Right hindlimb (tissue), 1 donor: Measurements from ENCODE around the gene THAP7.

ENCODE experiments used
- DNase-seq: peaks from one replicate; pipeline ENCODE4 v3.0.0-alpha.2; 2018

Gene THAP7

DNA sequence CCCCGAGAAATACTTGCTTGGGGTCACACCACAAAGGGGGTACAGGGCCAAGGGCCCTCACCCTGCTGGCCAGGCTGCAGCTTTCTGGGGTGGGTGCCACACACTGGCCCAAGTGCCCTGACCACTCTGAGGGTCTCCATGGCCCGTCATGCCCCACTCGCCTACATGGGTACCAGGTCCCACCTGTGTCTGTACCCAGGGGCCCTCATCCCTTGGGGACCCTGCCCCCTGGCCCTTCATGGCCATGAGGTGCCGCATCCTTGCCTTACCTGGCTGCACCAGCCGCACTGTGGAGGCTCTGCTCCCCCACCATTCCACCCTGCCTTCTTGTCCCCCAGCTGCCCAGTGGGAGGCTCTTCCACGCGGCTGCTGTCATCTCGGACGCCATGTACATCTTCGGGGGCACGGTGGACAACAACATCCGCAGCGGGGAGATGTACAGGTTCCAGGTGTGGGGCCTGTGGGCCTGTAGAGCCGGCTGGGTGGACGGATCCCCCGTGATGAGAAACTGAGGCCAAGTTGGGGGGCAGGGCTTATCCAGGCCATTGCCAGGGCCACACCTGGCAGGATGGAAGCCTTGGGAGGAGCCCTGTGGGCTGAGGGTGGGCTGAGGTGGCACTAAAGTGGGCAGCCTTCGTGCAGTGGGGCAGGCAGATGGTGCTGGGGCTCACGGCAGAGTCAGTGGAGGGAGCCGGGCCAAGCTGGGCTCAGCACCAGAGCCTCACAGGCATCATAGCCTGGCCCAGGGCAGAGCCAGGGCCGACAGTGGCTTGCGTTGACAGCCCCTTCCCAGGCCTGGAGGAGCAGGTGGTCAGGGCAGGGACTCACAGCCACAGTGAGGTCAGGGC, 9.2 kb downstream of the THAP7 start:
- no peak for DNase-seq

DNA sequence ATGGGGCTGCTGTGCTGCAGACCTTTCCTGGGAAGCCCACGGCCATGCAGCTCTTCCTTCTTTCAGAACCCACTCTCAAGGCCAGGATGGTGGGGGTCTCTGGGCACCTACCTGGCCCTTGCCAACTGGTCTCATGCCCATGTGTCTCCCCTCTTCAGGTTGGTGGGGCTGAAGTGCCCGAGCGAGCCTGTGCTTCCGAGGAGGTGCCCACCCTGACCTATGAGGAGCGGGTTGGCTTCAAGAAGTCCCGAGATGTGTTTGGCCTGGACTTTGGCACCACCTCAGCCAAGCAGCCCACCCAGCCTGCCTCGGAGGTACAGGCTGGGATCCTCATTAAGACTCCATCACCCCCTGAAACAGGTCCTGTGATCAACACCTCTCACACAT, 9.9 kb downstream of the THAP7 start:
- no peak for DNase-seq

DNA sequence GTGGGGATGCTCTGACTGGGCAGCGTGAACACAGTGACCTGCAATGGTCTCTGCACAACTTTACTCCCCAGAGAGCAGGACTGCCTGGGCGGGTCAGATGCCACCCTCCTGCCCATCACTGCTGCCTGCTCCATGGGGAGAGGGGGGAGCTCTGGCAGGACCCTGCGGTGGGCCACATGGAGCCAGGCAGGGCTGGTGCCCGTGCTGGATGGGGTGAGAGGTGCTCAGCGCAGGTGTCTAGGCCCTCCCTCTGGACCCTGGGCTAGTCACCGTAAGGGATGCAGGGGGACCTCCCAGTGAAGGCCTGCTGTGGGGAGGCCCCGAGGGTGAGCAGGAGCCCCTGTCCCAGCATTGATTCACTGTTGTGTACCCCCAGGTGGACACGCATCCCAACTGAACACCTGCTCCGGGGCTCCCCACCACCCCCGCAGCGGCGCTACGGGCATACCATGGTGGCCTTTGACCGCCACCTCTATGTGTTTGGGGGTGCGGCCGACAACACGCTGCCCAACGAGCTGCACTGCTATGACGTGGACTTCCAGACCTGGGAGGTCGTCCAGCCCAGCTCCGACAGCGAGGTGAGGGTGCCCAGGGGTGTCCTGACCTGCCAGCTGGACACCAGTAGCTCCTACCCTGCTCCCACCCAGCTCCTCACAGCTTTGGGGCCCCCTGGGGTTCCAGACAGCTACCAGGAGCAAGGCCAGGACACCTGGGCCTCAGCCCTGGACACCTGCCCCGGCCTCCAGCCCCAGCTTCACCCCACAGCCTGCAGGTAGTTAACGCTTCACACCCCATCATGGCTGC, 10.5 kb downstream of the THAP7 start:
- no peak for DNase-seq

DNA sequence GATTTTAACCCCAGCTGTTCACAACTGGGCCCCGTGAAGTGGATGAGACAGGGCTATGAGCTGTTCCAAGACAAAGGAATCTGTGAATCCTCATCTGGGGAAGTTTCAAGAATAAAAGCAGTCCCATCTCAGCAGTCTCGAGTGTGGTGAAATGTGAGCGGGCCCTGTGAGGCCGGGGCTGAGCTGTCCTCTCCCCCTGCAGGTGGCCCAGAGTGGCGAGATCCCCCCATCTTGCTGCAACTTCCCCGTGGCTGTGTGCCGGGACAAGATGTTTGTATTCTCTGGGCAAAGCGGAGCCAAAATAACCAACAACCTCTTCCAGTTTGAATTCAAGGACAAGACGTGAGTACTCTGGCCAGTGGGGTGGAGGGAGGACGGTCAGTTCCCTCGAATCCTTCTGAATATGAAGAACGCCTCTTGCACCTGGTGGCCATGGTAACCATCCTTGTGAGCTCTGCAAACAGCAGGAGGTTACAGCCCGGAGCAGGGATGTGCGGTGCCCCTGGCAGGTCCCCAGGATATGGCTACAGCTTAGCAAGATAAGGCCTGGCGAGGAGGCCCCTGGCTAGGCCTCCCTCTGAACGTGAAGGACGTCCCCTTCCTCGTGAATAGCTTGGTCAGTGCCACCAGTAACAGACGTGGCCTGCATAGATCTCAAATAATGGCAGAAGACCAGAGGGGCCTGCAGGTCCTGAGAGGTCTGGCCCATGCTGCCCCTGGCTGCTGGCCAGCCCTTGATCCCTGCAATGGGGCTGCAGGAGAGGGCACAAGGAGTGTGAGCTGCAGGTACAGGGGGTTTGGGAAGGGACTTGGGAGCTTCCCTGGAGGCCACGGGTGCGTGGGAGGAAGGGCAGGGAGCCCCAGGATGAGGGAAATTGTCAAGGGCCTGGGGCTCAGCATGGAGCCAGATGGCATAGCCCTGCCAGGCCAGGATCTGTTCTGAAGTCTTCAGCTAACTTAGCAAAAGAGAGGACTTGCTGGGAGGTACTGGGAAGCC, 11.4 kb downstream of the THAP7 start:
- no peak for DNase-seq

DNA sequence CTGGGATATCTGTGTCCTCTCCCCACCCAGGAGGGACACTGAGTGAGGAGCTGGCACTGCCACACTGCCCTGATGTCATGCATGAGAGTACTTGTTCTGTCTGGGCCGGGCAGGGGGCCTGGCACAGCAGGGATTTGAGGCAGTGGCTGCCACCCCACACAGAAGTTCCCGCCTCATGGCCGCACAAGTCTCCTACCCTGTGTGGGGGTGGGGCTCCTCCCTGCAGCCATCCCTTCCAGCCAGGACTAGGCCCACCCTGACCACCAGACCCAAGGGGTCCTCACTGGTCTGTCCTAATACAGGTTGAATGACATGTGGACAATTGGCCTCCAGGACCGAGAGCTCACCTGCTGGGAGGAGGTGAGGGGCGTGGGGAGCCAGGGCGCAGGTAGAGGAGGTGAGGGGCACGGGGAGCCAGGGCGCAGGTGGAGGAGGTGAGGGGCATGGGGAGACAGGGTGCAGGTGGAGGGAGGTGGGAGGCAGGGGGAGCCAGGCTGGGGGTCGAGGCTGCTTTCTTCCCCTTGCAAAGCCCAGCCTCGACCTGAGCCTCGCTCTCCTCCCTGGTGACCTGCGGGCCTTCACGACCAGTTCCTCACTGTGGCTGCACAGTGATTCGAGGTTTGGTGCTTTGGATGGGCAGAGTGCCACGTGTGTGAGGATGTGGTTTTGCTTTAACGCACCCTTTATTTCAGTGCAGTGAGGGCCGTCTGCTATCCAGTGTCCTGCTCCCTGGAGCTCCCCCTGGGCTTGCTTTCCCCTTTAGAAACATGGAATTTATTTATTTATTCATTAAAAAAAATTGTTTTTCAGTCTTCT, 12.4 kb downstream of the THAP7 start:
- DNase-seq = no peak

DNA sequence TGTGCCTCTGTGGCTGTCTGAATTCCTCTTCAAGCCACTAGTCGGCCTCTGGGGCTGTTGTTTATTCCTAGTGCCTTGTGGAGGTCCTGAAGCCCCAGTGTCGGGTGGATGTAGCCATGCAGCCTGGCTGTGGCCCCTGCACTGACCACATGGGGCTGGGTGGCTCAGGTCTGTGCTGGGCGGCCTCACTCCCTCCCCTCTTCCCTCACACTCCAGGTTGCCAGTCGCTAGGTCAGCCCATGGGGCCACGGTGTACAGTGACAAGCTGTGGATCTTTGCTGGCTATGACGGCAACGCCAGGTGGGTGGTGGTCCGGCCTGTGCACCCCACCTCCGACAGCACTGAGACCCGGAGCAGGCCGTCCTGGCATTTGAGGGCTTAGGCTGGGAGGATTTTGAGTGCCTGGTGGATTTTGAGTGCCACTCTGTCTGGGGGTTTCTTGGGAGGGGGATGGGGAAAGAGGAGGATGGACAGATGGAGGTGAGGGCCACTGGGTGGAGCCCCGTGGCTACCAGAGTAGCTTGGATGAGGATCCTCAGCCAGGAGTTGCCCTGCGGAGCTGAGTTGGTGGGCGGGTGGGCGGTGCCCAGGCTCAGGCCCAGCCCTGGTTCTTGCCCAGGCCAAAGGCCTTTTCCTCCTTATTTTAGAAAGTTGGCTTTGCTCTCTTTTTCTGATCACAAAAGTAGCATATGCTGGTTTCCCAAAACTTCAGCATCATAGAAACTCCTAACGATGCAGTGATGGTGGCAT, 13.2 kb downstream of the THAP7 start:
- no peak for DNase-seq

DNA sequence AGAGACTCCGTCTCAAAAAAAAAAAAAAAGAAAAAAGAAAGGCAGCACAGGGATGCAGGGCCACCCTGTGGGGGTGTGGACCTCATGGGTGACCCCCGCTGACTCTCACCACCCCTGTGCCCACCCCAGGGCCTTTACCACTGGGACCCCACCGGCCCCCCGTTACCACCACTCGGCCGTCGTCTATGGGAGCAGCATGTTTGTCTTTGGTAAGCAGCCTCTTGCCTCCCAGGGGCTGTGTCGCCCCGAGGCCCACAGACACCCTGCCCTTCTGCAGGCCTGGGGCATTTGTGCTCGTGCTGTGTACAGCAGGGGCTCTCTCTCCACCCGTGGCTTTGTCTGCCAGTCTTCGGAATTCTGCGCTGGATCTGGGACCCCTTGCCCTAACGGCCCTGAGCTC, 14.5 kb downstream of the THAP7 start:
- DNase-seq = no peak

DNA sequence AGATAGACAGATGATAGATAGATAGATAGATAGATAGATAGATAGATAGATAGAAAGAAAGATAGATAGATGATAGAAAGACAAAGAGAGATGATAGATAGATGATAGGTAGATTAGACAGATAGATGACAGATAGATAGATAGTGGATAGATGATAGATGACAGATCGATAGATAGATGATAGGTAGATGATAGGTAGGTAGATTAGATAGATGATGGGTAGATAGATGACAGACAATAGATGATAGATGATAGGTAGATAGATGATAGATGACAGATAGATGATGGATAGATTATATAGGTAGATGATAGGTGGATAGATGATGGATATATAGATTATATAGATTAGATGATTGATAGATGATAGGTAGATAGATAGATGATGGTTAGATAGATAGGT, 15.6 kb downstream of the THAP7 start:
- DNase-seq = no peak

DNA sequence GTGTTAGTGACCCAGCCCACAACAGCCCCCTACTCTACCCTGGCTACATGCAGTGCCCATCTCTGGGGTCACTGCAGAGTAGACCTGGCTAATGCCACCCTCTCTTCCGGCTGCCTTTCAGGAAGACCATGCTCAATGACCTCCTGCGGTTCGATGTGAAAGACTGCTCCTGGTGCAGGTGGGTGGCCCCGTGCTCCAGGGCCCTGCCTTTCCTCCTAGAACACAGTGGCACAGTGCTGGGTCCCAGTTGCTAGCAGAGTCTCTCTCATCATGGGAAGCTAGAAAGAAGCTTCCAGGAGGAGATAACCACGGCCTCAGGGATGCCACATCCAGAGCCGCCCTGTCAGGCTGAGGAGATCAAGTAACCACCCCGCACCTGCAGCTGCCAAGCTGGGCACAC, 16.2 kb downstream of the THAP7 start:
- DNase-seq = no peak

DNA sequence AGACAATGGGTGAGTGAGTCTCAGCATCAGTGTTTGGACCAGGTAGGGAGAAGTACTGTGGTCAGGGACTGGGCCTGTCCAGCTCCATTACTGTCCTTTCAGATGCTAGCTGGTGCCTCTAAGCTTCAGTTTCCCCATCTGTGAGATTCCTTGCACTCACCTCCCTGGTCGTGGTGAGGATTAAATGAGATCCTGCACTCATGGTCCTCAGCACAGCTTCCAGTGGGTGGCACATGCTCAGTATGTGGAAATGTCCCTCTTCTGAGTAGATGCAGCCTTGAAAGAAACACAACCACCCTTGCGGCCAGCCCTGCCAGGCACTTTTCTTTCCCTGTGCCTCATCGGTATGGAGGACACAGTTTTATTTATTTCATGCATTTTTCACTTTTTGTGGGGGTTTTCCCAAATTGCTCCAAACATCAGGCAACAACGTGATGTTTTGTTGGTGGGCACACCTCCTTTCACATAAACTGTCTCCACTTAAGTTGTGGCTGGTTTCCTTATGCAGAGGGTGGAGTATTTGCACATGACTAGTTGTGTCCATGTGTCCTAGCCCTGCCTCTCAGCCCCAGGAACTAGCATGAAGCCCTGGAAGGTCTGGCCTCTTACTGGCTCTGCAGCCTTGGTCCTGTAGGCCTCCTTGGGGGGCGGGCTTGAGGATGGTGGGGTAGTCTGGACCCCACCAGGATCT, 18.7 kb downstream of the THAP7 start:
- DNase-seq = no peak

DNA sequence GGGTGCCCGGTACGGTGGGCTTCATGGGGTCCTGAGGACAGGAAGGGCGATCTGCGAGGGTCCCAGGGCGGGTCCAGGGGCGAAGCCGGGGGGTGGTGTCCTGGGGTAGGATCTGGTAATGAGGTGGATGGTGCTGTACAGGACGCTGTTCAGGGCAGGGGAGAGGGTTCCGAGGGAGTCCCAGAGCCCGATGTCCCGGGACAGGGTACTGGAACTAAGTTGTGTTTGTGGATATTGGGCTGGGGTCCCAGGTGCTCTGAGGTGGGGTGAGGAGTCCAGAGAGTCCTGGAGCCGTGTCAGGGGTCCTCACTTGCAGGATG, 19.4 kb downstream of the THAP7 start:
- no peak for DNase-seq

DNA sequence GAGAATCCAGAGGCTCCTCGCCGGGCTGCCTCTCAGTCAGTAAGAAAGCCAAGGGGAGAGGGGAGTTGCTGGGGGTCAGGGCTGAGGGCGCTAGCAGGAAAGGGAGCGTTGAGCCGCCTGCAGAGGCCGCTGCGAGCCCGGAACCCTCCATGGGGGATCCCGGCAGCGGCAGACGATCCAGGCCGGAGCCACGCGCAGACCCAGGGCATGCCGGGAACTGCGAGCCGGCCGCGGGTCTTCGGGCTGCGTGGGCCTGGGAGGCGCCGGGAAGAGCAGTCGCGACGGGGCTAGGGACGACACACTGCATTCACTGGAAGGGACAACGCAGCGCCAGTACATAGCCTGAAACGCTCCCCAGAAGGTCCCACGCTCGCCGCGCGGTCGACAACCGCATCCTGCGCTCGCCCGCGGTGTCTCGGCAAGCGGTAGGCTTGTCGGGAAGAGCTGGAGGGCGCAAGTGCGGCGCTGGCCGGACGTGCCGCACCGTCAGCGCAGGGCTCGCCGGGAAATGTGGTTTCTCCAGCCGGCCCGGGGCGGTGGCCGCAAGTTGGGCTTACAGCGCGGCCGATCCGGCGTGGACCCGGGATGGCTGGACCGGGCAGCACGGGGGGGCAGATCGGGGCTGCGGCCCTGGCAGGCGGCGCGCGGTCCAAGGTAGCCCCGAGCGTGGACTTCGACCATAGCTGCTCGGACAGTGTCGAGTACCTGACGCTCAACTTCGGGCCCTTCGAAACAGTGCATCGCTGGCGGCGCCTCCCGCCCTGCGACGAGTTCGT, 19.9 kb downstream of the THAP7 start, which contains the start of gene LZTR1:
TSS of gene LZTR1 (plus strand) at position 511 of the 776 bp plus-strand sequence. CDS start at position 586, 75 bp downstream.
- DNase-seq = peak; percentile 90

DNA sequence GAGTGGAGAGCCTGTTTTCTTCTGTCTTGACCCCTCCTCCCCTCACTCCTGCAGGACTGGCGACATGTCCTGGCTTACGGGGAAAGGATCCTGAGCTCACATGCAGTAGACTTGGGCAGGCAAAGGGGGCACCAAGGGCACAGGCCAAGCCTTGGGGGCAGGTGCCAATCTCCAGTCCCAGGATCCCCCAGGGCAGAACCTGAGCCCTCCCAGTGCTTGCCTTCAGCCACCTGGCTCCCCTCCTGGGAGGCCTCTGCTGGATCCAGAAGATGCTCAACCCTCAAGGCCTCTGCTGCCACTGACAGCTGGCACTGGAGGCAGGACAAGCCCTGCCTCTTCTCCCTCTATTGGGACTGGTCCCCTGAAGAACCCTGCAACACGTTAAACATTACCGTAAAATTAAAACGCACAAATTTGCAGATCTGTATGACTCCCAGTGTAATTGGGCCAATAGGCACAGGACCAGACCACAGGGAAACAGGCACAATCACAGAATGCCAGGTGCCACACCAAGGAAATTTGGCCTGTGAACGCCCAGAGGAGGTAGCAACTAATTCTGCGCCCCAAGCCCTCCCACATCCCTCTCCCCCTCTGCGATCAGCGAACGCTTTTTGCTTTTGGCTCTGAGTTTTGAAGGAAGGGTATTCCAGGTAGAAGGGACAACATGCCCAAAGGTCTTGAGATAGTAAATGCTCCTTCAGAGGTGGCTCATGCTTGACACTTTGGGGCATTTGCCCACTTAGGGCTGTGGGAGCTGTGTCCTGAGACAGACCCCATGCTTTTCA, 20.8 kb downstream of the THAP7 start:
- no peak for DNase-seq

DNA sequence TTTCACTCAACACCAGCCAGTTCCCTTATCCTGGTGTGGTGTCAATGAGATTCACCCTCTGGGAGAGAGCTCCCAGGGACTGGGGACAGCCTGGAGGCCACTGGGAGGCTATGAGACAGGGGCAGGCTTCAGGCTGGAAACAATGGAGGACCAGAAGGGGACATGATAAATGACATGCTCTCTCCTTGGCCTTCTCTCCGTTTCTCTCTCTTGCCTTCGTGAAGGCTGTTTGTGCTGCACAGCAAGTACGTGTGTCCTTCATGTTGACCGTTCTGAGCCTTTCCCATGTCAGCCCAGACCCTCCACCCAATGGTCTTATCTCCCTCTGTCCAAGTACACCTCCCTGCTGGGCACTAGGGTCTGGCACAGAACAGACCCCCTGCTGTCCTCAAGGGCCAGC, 21.4 kb downstream of the THAP7 start:
- DNase-seq = no peak

DNA sequence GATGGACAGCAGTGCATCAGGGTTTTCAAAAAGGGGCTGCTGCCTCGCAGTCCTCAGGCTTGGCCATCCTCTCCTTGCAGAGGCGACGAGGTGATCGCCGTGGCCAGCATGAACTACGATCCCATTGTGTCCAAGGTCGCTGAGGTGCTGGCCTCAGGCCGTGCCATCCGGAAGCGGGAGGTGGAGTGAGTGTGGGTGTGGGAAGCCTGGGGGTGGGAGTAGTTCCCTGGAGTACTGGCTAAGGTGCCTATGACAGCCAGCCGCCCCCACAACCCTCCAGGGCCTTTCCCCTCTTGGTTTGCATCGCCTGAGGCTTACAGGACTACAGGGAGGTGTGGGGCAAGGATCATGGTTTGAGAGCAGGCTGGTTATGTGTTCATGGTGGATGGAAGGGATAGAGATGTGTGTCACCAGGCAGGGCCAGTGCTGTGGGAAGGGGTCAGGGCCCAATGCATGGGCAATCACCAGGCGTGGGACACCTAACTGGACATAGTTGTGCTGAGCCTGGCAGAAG, 21.9 kb downstream of the THAP7 start:
- no peak for DNase-seq

DNA sequence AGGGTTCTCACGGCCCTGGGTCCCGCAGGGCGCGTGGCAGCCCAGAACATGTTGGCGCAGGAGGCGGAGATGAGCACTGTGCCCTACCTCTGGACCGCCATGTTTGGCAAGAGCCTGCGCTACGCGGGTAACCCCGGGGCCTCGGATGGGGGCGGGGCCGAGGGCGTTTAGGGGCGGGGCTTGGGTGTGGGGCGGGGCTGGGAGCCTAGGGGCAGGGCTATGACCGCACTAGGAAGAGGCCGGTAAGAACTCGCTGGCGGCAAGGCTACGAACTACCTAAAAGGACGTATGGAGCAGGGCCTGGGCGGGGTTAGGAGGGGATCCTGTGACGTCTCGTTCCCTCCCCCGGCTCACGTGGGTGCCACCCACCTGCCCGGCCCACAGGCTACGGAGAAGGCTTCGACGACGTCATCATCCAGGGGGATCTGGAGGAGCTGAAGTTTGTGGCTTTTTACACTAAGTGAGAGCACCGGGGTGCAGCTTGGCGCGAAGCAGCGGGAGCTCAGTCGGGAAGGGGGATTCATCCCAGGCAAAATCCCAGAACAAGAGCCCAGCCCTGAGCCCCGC, 22.6 kb downstream of the THAP7 start:
- DNase-seq = peak; percentile 64

DNA sequence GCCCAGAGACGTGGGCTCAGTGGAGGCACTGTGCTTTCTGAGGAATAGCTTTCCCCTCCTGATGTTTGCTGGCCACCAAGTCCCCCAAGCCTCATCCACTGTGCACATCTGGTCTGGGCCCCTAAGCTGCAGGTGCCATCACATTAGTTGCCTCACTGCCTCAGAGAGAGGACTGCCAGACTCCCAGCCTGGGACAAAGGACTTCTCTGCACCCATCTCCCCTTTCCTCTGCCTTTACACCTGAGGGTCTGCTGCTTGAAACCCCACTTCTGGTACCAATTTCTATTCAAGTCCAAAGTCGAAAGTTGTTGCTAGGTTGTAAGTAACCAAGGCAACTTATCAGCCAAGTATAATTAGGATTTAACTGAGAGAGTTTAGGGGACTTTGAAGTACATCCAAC, 23.5 kb downstream of the THAP7 start:
- no peak for DNase-seq

DNA sequence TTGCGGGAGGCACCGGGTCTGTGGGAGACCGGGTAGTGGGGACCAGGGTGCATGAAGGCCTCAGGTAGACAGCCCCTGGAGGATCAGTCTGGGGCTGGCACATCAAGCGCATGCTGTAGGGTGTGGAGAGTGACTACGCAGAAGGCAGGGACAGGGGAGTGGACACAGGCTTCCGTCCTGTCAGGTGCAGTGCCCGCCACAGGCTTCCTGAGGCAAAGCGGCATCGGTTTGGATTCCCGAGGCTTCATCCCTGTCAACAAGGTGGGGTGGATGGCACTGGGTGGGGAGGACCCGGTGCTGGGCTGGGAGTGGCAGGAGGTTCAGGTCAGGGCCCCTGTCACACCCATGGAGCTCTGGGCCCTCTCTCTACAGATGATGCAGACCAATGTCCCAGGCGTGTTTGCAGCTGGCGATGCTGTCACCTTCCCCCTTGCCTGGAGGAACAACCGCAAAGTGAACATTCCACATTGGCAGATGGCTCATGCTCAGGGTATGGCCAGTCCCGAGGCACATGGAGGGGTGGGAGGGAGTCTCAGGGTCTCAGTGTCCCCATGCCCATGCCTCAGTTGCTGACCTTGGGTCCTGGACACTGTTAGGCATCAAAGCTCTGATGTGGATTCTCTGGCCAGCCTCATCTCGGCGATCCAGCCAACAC, 24.3 kb downstream of the THAP7 start:
- DNase-seq = no peak
